ENCODE data around the gene C20orf144.

GRCh38 chr20:33687993-33688937 is 26.1 kb downstream of the C20orf144 start:
- TF ChIP-seq EZH2phosphoT487 (IDR thresholded peaks at IDR 0.05; ENCODE audit: borderline replicate concordance, low read depth, low read length): no peak
- TF ChIP-seq, protein P1, sequence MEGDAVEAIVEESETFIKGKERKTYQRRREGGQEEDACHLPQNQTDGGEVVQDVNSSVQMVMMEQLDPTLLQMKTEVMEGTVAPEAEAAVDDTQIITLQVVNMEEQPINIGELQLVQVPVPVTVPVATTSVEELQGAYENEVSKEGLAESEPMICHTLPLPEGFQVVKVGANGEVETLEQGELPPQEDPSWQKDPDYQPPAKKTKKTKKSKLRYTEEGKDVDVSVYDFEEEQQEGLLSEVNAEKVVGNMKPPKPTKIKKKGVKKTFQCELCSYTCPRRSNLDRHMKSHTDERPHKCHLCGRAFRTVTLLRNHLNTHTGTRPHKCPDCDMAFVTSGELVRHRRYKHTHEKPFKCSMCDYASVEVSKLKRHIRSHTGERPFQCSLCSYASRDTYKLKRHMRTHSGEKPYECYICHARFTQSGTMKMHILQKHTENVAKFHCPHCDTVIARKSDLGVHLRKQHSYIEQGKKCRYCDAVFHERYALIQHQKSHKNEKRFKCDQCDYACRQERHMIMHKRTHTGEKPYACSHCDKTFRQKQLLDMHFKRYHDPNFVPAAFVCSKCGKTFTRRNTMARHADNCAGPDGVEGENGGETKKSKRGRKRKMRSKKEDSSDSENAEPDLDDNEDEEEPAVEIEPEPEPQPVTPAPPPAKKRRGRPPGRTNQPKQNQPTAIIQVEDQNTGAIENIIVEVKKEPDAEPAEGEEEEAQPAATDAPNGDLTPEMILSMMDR (conservative IDR thresholded peaks at IDR 0.05; ENCODE audit: low read length): no peak
